T-helper 17 cell (primary cell): ENCODE measurements around the gene OR2V2. TPM values are rescaled to one million over a fixed set of nuclear protein-coding genes. Genes with fewer than 3 reads are reported as not detected.
"Not testable (repeated sequence)": the region's sequence is repeated elsewhere in the genome, so short reads cannot be mapped to it uniquely, and the experiment has no call there.

Experiments used
- ATAC-seq: fragments of 150-1000 bp; cut with Tn5 transposase; 2 replicates; pipeline ENCODE4 v1.10.0; 2021; ENCODE audit warnings: mild to moderate bottlenecking, moderate library complexity
- DNase-seq, 3 donors: peaks; one replicate each; pipeline versions ENCODE4 v3.0.0 to v3.0.0-alpha.2; 2020 to 2021
- H3K9me3 ChIP-seq: one replicate; pipeline ENCODE4 v1.7.0; 2013; ENCODE audit warnings: low read length, mild to moderate bottlenecking; ENCODE audit not compliant: control insufficient read depth, poor library complexity, severe bottlenecking
- H3K27ac Mint-ChIP-seq: one replicate; pipeline ENCODE4 v1.8.0; 2022; ENCODE audit warnings: mild to moderate bottlenecking, moderate library complexity, mixed read lengths
- H3K27me3 Mint-ChIP-seq: one replicate; pipeline ENCODE4 v1.8.0; 2022; ENCODE audit warnings: mixed read lengths
- H3K36me3 Mint-ChIP-seq: one replicate; pipeline ENCODE4 v1.8.0; 2022; ENCODE audit warnings: low read depth, mixed read lengths
- H3K4me1 Mint-ChIP-seq: one replicate; pipeline ENCODE4 v1.8.0; 2022; ENCODE audit warnings: mild to moderate bottlenecking, mixed read lengths
- H3K4me3 Mint-ChIP-seq: one replicate; pipeline ENCODE4 v1.8.0; 2022; ENCODE audit warnings: mild to moderate bottlenecking, moderate library complexity, mixed read lengths
- total RNA-seq, 4 donors: library from RNA in 2 of 4; stranded (reverse) in 2 of 4; gene quantifications; one replicate each; pipeline ENCODE4 v1.2.3 and lab custom pipeline; 2022 to 2026

Gene OR2V2
- total RNA-seq, 2 donors from 2014 or later: not detected

DNA sequence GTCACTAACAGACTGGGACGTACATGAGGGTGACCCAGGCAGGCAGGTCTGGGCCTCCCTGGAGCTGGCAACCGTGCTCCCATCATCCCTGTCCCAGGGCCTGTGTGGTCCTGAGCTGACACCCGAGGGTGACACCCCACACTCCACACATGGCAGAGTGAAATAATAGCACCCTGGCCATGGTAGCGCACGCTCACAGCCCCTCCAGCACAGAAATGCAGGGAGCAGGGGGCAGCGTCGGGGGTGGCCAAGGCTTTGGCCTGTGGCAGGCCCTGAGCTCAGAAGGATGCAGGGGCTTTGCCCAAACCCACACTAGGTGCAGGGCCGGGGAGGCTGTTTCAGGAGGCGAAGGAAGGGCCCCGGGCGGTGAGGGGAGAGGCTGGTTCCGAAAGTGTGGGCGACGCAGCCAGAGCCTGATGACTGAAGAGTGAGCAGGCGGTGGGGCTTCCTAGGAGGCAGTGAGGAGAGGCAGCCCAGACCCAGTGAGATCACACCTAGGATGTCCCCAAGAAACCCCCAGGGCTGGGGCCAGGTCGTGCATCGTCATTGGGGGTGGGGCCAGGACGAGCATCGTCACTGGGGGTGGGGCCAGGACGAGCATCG, 12.9 kb downstream of the OR2V2 start:
- H3K36me3 Mint-ChIP-seq: peaks cover 7% of the 10 kb centered on the region
- peak overlapping the region; percentile 88 for H3K4me3 Mint-ChIP-seq
- ATAC-seq: peak; percentile 94
- peaks cover 45% of the 10 kb centered on the region for H3K27me3 Mint-ChIP-seq
- H3K9me3 ChIP-seq: peaks cover 2% of the 10 kb centered on the region
- H3K4me1 Mint-ChIP-seq: peaks cover 21% of the 10 kb centered on the region
- H3K27ac Mint-ChIP-seq: peak overlapping the region; percentile 96
- DNase-seq: peak; percentile 71 to 85 (median 73)

DNA sequence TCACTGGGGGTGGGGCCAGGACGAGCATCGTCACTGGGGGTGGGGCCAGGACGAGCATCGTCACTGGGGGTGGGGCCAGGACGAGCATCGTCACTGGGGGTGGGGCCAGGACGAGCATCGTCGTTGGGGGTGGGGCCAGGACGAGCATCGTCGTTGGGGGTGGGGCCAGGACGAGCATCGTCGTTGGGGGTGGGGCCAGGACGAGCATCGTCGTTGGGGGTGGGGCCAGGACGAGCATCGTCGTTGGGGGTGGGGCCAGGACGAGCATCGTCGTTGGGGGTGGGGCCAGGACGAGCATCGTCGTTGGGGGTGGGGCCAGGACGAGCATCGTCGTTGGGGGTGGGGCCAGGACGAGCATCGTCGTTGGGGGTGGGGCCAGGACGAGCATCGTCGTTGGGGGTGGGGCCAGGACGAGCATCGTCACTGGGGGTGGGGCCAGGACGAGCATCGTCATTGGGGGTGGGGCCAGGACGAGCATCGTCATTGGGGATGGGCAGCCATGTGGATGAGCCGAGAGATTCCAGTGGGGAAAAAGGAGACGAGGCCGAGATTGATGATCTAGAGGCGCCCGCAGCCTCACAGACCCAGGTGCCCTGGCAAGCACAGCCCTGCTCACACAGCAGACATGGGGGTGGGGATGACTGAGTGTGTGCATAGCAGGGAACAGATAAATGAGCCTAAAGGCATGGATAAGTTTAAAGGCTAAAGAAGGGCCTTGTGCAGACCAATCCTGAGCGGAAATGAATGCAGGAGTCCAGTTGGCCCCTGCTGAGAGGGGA, 13.6 kb downstream of the OR2V2 start:
- peaks cover 47% of the 10 kb centered on the region for H3K27me3 Mint-ChIP-seq
- not testable (repeated sequence) for H3K36me3 Mint-ChIP-seq, H3K9me3 ChIP-seq
- H3K4me1 Mint-ChIP-seq: peaks cover 24% of the 10 kb centered on the region
- ATAC-seq: peak; percentile 33
- peak overlapping the region; percentile 88 for H3K4me3 Mint-ChIP-seq
- peak in 2 of 3 donors; percentile 38 to 63 for DNase-seq
- H3K27ac Mint-ChIP-seq: peak overlapping the region; percentile 54

DNA sequence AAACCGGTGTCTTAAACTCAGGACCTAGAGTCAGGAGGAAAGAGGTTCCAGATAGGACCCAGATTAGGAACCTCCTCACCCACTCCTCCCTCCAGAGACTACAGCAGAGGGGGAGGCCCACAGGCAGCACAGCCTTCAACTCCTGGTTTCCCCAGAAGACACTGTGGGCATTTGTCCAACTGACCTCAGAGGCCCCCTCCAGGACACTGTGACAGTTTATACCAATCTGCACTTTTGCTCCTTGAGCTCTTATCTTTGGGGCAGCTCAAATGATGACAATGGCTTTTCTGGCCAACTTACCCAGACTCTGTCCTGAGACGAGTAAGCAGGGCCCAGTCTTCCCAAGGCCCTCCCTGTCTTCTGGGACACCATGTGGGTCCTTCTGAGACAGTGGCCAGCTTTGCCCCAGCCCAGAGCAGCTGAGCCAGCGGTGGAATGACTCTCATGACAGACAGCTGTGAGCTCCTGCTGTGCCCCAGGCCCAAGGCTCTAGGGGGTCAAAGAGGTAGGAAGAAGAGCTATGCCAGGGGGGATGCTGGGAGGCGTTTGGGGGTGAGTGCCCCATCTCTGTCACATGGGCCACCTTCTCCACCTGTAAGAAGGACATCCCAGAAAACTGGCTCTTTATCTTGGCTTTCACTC, 14.3 kb downstream of the OR2V2 start:
- peaks cover 51% of the 10 kb centered on the region for H3K27me3 Mint-ChIP-seq
- DNase-seq: no peak
- peaks cover 22% of the 10 kb centered on the region for H3K4me1 Mint-ChIP-seq
- no peak for ATAC-seq
- peaks cover 4% of the 10 kb centered on the region for H3K36me3 Mint-ChIP-seq
- peak overlapping the region; percentile 54 for H3K27ac Mint-ChIP-seq
- peak overlapping the region; percentile 58 for H3K4me3 Mint-ChIP-seq
- H3K9me3 ChIP-seq: peaks cover 2% of the 10 kb centered on the region

DNA sequence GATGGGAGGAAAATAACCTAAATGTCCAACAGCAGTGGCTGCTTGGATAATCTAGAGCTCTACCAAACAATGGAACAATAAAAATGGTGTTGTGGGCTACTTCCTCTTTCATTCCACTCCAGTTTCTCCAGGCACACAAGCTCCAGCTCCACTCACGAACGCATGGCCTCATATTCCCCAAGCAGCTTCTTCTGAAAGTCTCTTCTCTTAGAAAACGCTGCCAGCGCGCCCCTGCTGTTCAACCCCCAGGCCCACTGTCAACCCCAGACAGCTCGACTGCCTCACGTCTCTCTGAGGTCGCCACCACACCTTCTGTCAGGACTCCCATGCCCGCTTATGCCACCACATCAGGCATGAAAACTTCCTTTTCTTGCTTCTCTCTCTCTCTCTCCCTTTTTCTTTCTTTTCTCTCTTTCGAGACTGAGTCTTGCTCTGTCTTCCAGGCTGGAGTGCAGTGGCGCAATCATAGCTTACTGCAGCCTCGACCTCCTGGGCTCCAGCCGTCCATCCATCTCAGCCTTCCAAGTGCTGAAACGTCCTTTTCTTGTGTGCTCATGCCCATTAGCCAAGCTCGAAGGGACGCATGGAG, 16.2 kb downstream of the OR2V2 start:
- Mint-ChIP-seq H3K36me3 (peaks cover 4% of the 10 kb centered on the region), H3K4me1 (peaks cover 18% of the 10 kb centered on the region), H3K27me3 (peaks cover 64% of the 10 kb centered on the region), H3K27ac (peak overlapping the region; percentile 70), H3K4me3 (no peak overlapping the region)
- peaks cover 2% of the 10 kb centered on the region for H3K9me3 ChIP-seq
- no peak for ATAC-seq
- no peak for DNase-seq

DNA sequence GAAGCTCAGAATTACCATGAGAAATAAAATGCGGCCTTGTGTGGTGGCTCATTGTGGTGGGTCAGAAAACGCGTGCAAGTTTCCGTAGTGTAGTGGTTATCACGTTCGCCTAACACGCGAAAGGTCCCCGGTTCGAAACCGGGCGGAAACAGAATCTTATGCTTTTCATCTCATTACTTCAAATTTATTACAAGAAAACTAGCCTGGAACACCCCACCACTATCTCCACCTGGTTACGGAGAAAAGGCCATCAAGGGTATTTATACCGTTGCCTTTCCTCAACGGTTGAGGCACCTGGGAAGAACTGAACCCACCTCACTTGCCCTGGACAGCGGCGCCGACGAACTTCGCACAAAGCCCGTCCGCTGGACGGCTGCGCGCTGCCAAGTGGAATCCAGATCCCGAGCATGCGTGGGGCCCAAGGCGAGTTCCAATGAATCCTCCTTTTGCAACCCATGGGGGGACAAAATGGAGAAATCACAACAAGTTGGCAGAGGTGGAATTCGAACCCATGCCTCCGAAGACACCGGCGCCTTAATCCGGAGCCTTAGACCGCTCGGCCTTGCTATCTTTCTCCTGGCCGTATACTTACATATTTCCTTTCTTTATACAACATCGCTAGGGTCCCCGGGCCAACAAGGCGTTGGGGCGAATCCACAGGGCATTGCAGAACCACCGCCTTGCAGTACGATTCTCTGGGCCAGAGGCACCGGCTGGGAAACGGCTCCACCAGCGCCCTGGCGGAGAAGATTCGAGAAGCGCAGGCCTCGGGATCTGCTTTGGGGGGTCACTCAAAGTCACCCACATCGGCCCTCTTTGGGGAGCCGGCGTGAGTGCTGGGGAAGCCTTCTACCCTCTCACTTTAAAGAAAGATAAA, 16.9 kb downstream of the OR2V2 start:
- DNase-seq (no peak), ATAC-seq (no peak)
- Mint-ChIP-seq H3K27me3 (peaks cover 72% of the 10 kb centered on the region), H3K4me1 (peaks cover 16% of the 10 kb centered on the region), H3K27ac (peak overlapping the region; percentile 70), H3K36me3 (peaks cover 4% of the 10 kb centered on the region), H3K4me3 (peak overlapping the region; percentile 47)
- peaks cover 2% of the 10 kb centered on the region for H3K9me3 ChIP-seq

DNA sequence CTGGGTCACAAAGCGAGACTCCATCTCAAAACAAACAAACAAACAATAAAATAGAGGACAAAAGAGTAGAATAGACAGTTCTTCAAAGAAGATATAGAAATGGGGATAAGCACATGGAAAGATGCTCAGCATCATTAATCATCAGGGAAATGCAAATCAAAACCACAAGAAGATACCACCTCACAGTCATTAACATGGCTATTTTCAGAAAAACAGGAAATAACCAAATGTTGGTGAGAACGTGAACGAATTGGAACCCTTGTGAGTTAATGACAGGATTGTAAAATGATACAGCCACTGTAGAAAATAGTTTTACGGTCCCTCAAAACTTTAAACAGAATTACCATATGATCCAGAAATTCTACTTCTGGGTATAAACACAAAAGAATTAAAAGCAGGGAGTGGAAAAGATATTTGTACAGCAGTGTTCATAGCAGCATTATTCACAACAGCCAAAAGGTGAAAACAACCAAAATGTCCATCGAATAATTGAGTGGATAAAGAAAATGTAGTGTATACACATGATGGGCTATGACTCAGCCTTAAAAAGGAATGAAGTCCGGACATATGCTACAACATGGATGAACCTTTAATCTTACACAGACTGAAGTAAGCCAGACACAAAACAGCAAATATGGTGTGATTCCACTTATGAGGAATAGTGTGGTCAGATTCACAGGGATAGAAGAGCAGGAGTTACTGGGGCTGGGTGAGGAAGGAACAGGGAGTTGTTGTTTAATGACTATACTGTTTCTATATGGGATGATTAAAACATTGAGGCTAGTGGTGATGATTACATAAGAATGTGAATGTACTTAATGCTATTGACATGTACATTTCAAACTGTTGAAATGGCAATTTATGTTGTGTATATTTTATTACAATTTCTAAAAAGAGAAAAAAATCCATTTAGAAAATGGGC, 19.7 kb downstream of the OR2V2 start:
- no peak for DNase-seq

DNA sequence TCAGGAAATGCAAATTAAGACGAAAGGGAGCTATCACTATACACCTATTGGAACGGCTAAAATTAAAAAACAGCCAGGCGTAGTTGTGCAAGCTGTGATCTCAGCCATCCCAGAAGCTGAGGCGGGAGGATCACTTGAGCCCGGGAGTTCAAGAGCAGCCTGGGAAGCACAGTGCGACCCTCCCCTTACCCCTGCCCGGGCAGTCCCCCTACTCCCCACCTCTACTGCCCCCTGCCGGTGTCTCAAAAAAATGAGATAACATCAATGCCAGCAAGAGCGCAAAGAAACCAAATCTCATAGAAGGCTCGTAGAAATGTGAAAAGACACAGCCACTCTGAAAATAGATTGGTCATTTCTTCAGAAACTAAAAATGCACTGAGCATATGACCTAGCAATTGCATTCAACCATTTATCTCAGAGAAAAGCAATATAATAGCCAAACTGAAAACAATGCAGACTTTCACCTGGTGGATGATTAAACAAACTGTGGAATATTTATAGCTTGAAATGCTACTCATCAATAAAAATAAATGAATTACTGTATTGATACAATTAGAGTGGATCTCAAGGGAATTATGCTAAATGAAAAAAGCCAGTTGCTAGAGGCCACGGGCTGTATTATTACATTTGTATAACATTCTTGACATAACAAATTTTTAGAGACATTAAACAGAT, 20.6 kb downstream of the OR2V2 start:
- no peak for ATAC-seq
- Mint-ChIP-seq H3K27ac (peak overlapping the region; percentile 87), H3K27me3 (peaks cover 88% of the 10 kb centered on the region), H3K4me1 (peaks cover 9% of the 10 kb centered on the region), H3K4me3 (peak overlapping the region; percentile 31), H3K36me3 (peaks cover 5% of the 10 kb centered on the region)
- H3K9me3 ChIP-seq: peaks cover 2% of the 10 kb centered on the region
- DNase-seq: no peak

More for the DNA sequence above, 19.7 kb downstream of the OR2V2 start:
- peaks cover 4% of the 10 kb centered on the region for H3K36me3 Mint-ChIP-seq
- H3K9me3 ChIP-seq: peaks cover 2% of the 10 kb centered on the region
- H3K4me3 Mint-ChIP-seq: no peak overlapping the region
- peaks cover 8% of the 10 kb centered on the region for H3K4me1 Mint-ChIP-seq
- no peak overlapping the region for H3K27ac Mint-ChIP-seq
- peaks cover 84% of the 10 kb centered on the region for H3K27me3 Mint-ChIP-seq
- ATAC-seq: no peak

DNA sequence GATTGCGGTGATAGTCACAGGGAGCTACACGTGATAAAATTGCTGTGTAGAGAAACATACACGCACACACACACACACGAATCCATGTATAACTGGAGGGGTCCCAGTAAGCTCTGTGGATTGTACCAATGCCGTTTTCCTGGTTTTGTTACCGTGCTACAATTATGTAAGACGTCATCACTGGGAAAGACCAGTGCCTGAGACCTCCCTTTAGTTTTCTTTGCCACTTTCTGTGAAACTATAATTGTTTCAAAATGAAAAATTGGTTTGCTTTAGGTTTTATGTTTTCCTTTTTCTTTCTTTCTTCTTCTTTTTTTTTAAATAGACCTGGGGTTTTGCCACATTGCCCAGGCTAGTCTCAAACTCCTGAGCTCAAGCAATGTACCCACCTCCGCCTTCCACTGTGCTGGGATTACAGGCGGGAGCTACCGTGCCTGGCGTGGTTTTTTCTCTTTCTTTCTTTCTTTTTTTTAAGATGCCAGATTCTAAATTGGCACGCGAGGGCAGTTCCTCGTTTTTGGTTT, 21.3 kb downstream of the OR2V2 start:
- peaks cover 2% of the 10 kb centered on the region for H3K9me3 ChIP-seq
- ATAC-seq (no peak), DNase-seq (no peak)
- Mint-ChIP-seq H3K27ac (peak overlapping the region; percentile 87), H3K27me3 (peaks cover 88% of the 10 kb centered on the region), H3K4me1 (peaks cover 16% of the 10 kb centered on the region), H3K36me3 (peaks cover 8% of the 10 kb centered on the region), H3K4me3 (no peak overlapping the region)

DNA sequence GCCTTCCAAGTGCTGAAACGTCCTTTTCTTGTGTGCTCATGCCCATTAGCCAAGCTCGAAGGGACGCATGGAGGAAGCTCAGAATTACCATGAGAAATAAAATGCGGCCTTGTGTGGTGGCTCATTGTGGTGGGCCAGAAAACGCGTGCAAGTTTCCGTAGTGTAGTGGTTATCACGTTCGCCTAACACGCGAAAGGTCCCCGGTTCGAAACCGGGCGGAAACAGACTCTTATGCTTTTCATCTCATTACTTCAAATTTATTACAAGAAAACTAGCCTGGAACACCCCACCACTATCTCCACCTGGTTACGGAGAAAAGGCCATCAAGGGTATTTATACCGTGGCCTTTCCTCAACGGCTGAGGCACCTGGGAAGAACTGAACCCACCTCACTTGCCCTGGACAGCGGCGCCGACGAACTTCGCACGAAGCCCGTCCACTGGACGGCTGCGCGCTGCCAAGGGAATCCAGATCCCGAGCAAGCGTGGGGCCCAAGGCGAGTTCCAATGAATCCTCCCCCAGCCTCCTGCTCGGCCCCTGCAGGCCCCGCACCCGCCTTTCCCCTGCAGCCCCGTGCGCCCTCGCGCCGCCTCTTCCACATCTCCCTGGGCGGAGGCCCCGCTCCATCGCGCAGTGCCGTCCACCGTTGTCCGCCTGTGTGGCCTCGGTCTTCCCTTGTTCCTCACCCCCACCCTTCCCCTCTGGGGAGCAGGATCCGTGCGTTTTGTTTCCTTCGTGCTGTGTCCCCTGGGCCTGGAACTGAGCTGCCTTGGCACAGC, 22.3 kb downstream of the OR2V2 start:
- Mint-ChIP-seq H3K4me3 (peak overlapping the region; percentile 67), H3K27me3 (peaks cover 82% of the 10 kb centered on the region), H3K4me1 (peaks cover 18% of the 10 kb centered on the region), H3K27ac (peak overlapping the region; percentile 87)
- ATAC-seq, H3K36me3 Mint-ChIP-seq, H3K9me3 ChIP-seq: not testable (repeated sequence)
- peak in 1 of 3 donors; percentile 47 for DNase-seq

DNA sequence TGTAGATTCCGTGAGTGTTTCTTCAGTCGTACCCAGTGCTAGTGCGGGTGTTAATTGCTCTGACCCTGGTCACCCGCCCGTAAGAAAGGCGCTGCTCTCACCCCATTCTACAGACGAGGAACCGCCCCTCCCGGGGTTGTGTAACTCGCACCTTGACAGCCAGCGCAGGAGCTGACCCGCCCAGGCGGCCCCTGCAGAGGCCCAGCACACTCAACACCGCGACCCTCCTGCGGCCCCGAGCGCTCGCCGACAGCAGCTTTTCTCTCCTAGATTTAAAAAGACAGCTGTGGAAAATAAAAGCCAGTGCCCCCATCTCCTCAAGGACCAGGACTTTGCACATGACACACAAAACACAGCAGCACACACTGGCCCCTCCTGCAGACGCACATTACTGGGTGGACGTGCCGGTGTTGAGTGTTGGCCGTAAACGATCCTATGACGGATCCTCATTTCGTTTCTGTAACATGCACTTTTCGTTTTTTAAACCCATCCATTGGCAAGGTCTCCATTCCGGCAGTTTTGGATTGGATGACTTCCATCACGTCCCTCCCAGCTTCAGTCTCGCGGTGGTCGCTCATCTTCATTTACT, 22.9 kb downstream of the OR2V2 start:
- Mint-ChIP-seq H3K27me3 (peaks cover 77% of the 10 kb centered on the region), H3K36me3 (peaks cover 7% of the 10 kb centered on the region), H3K4me1 (peaks cover 17% of the 10 kb centered on the region), H3K27ac (peak overlapping the region; percentile 87), H3K4me3 (peak overlapping the region; percentile 67)
- ATAC-seq (no peak), DNase-seq (no peak)
- H3K9me3 ChIP-seq: no peaks in the 10 kb centered on the region
